HCT116 (cell line): Measurements from ENCODE around the gene HYOU1. TPM values are rescaled to one million over a fixed set of nuclear protein-coding genes. Genes with fewer than 3 reads are reported as not detected.

Experiments used
- ATAC-seq: fragments of 200-7000 bp; cut with Tn5 transposase; 2 replicates; pipeline ENCODE4 v1.9.1; 2020; ENCODE audit warnings: mild to moderate bottlenecking, moderate library complexity
- BruUV-seq: library from RNA; stranded (reverse); fragments of 400-500 nt; replicated peaks from 2 replicates; lab custom pipeline; 2021; lab: Mats Ljungman, UMichigan
- CTCF ChIA-PET: fragments of 300-600 bp; sonication (Branson Sonifier 250); formaldehyde crosslinking; loops from one replicate; lab custom pipeline; 2021; ENCODE audit warnings: antibody characterized with exemption; lab: Charles Lee
- POLR2A ChIA-PET: fragments of 300-600, 350-600 bp; sonication (Branson Sonifier 250); formaldehyde crosslinking; loops from one replicate; lab custom pipeline; 2021; ENCODE audit warnings: antibody characterized with exemption; lab: Charles Lee
- RAD21 ChIA-PET, 2 experiments: fragments of 300-600 bp; sonication (Branson Sonifier 250); formaldehyde crosslinking; loops; one replicate each; lab custom pipeline; 2023; ENCODE audit warnings: low total read pairs in 2 of 2; ENCODE audit not compliant: uncharacterized antibody in 2 of 2, unreplicated experiment in 2 of 2, low non-redundant PET in 1 of 2; lab: Charles Lee
- DNase-seq: peaks from one replicate; pipeline ENCODE4 v3.0.0-alpha.2; 2010; ENCODE audit warnings: low read depth, low spot score
- H2AFZ ChIP-seq: fragments of 200-600 bp; shearing (Covaris generic), sonication (generic); 2 replicates; pipeline ENCODE4 v1.6.1; 2017; ENCODE audit warnings: low read depth, mixed run types, mixed read lengths, antibody characterized with exemption, low read length; ENCODE audit not compliant: poor library complexity, severe bottlenecking
- H3K27ac ChIP-seq: 2 replicates; pipeline ENCODE4 v1.5.1; 2012; ENCODE audit warnings: low read depth, low read length
- H3K27me3 ChIP-seq: fragments of 200-600 bp; sonication (generic); 2 replicates; pipeline ENCODE4 v1.6.1; 2016; ENCODE audit warnings: mixed run types, low read length, mixed read lengths; ENCODE audit not compliant: insufficient read depth
- H3K36me3 ChIP-seq, 2 experiments: fragments of 200-500 bp in 1 of 2; fragments of 200-600 bp in 1 of 2; sonication (Bioruptor generic) in 1 of 2; sonication (generic) in 1 of 2; 2 replicates each; pipeline versions ENCODE4 v1.5.1 to v1.6.1; 2014 to 2016; ENCODE audit warnings: low read length in 2 of 2, inconsistent platforms in 1 of 2, mixed read lengths in 1 of 2, mixed run types in 1 of 2; ENCODE audit not compliant: insufficient read depth in 2 of 2, control insufficient read depth in 1 of 2
- H3K4me1 ChIP-seq, 2 experiments: fragments of 200-600 bp in 1 of 2; sonication (generic) in 1 of 2; 2 replicates each; pipeline versions ENCODE4 v1.5.1 to v1.6.1; 2012 to 2017; ENCODE audit warnings: low read length in 2 of 2, inconsistent platforms in 1 of 2, mild to moderate bottlenecking in 1 of 2, mixed read lengths in 1 of 2, mixed run types in 1 of 2, moderate library complexity in 1 of 2; ENCODE audit not compliant: insufficient read depth in 2 of 2, control insufficient read depth in 1 of 2
- H3K4me2 ChIP-seq: fragments of 200-600 bp; sonication (generic); 2 replicates; pipeline ENCODE4 v1.6.1; 2017; ENCODE audit warnings: mixed run types, low read length, mixed read lengths
- H3K4me3 ChIP-seq, 2 experiments: fragments of 200-600 bp in 1 of 2; sonication (generic) in 1 of 2; replicated peaks in 1 of 2; 2 replicates each; pipeline ENCODE4 v1.5.1; 2011 to 2016; ENCODE audit warnings: low read length in 2 of 2, control low read depth in 1 of 2, low read depth in 1 of 2, mild to moderate bottlenecking in 1 of 2, mixed read lengths in 1 of 2, mixed run types in 1 of 2
- H3K79me2 ChIP-seq: fragments of 200-600 bp; sonication (generic); 2 replicates; pipeline ENCODE4 v1.6.1; 2017; ENCODE audit warnings: mild to moderate bottlenecking, mixed run types, low read length, moderate library complexity, mixed read lengths; ENCODE audit not compliant: insufficient read depth
- H3K9ac ChIP-seq: fragments of 200-600 bp; sonication (generic); 2 replicates; pipeline ENCODE4 v1.6.1; 2016; ENCODE audit warnings: low read length, mixed read lengths
- H3K9me2 ChIP-seq: fragments of 200-600 bp; sonication (generic), shearing (Covaris generic); 2 replicates; pipeline ENCODE4 v1.6.1; 2017; ENCODE audit warnings: mixed run types, mild to moderate bottlenecking, moderate library complexity; ENCODE audit not compliant: insufficient read depth
- H3K9me3 ChIP-seq, 2 experiments: fragments of 200-500 bp in 1 of 2; fragments of 200-600 bp in 1 of 2; sonication (Bioruptor generic) in 1 of 2; sonication (generic) in 1 of 2; 2 replicates each; pipeline ENCODE4 v1.6.1; 2014 to 2017; ENCODE audit warnings: low read length in 2 of 2, mixed read lengths in 2 of 2, inconsistent platforms in 1 of 2, low read depth in 1 of 2, mild to moderate bottlenecking in 1 of 2, mixed run types in 1 of 2, moderate library complexity in 1 of 2; ENCODE audit not compliant: control insufficient read depth in 1 of 2, insufficient read depth in 1 of 2
- H4K20me1 ChIP-seq: fragments of 200-600 bp; sonication (generic), shearing (Covaris generic); 2 replicates; pipeline ENCODE4 v1.6.1; 2017; ENCODE audit warnings: mixed run types, mild to moderate bottlenecking, moderate library complexity; ENCODE audit not compliant: insufficient read depth
- JUND ChIP-seq: IDR thresholded peaks from 2 replicates; pipeline ENCODE4 v1.6.1; 2012
- POLR2AphosphoS5 ChIP-seq: IDR thresholded peaks from 2 replicates; pipeline ENCODE4 v1.6.1; 2011; ENCODE audit warnings: mild to moderate bottlenecking, low read depth, low read length, moderate library complexity
- SIN3A ChIP-seq: IDR thresholded peaks from 2 replicates; pipeline ENCODE4 v1.6.1; 2012; ENCODE audit warnings: low read depth
- ZFX ChIP-seq: fragments of 450-650 bp; IDR thresholded peaks from 2 replicates; pipeline ENCODE4 v1.6.1; 2017
- intact Hi-C: fragments of 100-400 bp; cut with micrococcal nuclease; formaldehyde crosslinking; loops from 2 replicates; pipeline ENCODE4 v1.10.0; 2022
- total RNA-seq: library from RNA; stranded (reverse); gene quantifications from one replicate; pipeline ENCODE4 v1.2.1, GENCODE V29; 2021; ENCODE audit not compliant: unreplicated experiment
- TF ChIP-seq, protein P1 (sequence below), 3 experiments: fragments of 200-600 bp in 1 of 3; sonication (generic) in 1 of 3; IDR thresholded peaks in 2 of 3; conservative IDR thresholded peaks in 1 of 3; 2 replicates each; pipeline ENCODE4 v1.5.1; 2012 to 2017; ENCODE audit warnings: low read depth in 2 of 3, low read length in 2 of 3, antibody characterized with exemption in 1 of 3, borderline replicate concordance in 1 of 3, control low read depth in 1 of 3, mild to moderate bottlenecking in 1 of 3, mixed read lengths in 1 of 3, mixed run types in 1 of 3, moderate library complexity in 1 of 3; ENCODE audit not compliant: insufficient read depth in 1 of 3

HYOU1 gene
- total RNA-seq, 1 experiment from 2014 or later, result 181 TPM

DNA sequence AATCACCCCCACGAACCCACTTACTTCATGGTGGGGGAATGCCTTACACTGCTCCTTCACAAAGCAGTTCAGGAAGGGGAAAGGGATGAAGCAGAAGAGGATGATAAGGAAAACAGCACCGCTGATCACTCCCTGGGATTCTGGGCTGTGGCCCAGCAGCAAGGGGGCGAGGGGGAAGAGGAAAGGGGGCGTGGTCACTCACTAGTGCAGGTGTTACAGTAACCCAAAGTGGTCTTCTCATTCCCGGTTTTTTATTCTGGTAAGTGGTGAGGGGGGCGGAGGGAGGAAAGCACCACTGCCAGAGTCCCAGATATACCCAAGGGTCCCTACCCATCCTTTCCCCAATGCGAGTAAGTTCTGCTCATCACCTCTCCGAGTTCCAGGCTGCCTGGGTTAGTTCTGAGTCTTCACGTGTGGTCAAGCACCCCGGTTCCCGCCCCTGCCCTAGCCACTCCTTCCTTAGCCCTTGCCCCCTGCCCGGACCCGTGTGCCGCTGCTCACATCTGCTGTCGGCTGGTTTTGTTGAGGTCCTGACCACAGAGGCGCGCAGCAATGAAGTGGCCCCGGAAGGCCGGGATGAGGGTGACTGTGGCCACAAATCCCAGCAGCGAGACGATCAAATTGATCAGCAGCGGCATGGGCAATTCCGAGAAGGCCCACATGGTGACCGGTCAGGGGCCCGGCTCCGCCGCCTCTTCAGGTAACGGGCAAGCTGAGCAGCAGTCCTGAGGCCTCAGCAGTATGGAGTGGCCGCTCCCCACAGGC lies 44.2 kb upstream of the HYOU1 start:
- H4K20me1 ChIP-seq, result no peaks in the 10 kb centered on the region
- TF ChIP-seq SIN3A (no peak), JUND (no peak), ZFX (peak; percentile 79), POLR2AphosphoS5 (peak; percentile 2; the same call in 1 of the 2 replicates)
- TF ChIP-seq, protein P1, sequence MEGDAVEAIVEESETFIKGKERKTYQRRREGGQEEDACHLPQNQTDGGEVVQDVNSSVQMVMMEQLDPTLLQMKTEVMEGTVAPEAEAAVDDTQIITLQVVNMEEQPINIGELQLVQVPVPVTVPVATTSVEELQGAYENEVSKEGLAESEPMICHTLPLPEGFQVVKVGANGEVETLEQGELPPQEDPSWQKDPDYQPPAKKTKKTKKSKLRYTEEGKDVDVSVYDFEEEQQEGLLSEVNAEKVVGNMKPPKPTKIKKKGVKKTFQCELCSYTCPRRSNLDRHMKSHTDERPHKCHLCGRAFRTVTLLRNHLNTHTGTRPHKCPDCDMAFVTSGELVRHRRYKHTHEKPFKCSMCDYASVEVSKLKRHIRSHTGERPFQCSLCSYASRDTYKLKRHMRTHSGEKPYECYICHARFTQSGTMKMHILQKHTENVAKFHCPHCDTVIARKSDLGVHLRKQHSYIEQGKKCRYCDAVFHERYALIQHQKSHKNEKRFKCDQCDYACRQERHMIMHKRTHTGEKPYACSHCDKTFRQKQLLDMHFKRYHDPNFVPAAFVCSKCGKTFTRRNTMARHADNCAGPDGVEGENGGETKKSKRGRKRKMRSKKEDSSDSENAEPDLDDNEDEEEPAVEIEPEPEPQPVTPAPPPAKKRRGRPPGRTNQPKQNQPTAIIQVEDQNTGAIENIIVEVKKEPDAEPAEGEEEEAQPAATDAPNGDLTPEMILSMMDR (IDR thresholded peaks at IDR 0.05 in 2 of 3, conservative IDR thresholded peaks at IDR 0.05 in 1 of 3; ENCODE audit: borderline replicate concordance in 1 of 3, insufficient read depth in 1 of 3, low read depth in 2 of 3, low read length in 2 of 3), result 0 out of 6 replicates have a peak, but pooled peaks of 1 of the 3 experiments have one; percentile 15
- peaks cover 28 to 37% of the 10 kb centered on the region in 2 experiments for H3K4me1 ChIP-seq
- RAD21 ChIA-PET, result interaction anchor here in 1 of 2 experiments (0.7 to 1.0 kb wide), 2 partner anchors 16 to 20 kb away, joined by 4 to 7 read pairs; partner anchors contain the start of gene HINFP
- H2AFZ ChIP-seq, result peak overlapping the region; percentile 87
- H3K4me3 ChIP-seq, result peak overlapping the region; percentile 58 to 78
- TSS peak; percentile 51 for BruUV-seq
- intact Hi-C loops, result loop anchor here (2.0 to 10.0 kb wide), 6 partner anchors 68 to 371 kb away; partner anchors contain the start of genes NLRX1 and USP2
- DNase-seq (no peak), ATAC-seq (peak; percentile 60)
- peaks cover 32% of the 10 kb centered on the region for H3K79me2 ChIP-seq
- H3K27me3 ChIP-seq, result no peaks in the 10 kb centered on the region
- H3K27ac ChIP-seq, result peak overlapping the region; percentile 96
- POLR2A ChIA-PET, result interaction anchor here (0.8 to 1.9 kb wide), 9 partner anchors 11 to 95 kb away, joined by 3 to 20 read pairs (median 3); partner anchors contain the start of genes HINFP, HMBS, NLRX1 and VPS11
- H3K9ac ChIP-seq, result peak overlapping the region; percentile 81
- no peaks in the 10 kb centered on the region for H3K9me3 ChIP-seq
- H3K9me2 ChIP-seq, result no peaks in the 10 kb centered on the region
- H3K36me3 ChIP-seq, result peaks cover 10 to 25% of the 10 kb centered on the region in 2 experiments; a peak in 3 of 4 replicates
- CTCF ChIA-PET, result interaction anchor here (0.6 to 1.8 kb wide), 8 partner anchors 10 to 273 kb away, joined by 3 to 6 read pairs (median 4); partner anchors contain the start of genes CBL and VPS11
- peak overlapping the region; percentile 89 for H3K4me2 ChIP-seq
